GM18861 (cell line): ENCODE results near the gene TTC28.
"Not testable (repeated sequence)": the region's sequence is repeated elsewhere in the genome, so short reads cannot be mapped to it uniquely, and the experiment has no call there.

ENCODE experiments used
- ATAC-seq: cut with Tn5 transposase; IDR thresholded peaks from one replicate; pipeline ENCODE4 v1.9.1; 2021; ENCODE audit not compliant: unreplicated experiment

TTC28 gene

GRCh38 chr22:28607795-28608194 lies 71.8 kb downstream of the TTC28 start:
- no peak for ATAC-seq

- ATAC-seq, result no peak
Measured at GRCh38 chr22:28604966-28605761, 74.5 kb downstream of the TTC28 start.

GRCh38 chr22:28601915-28602314 lies 77.7 kb downstream of the TTC28 start:
- ATAC-seq, result no peak

- no peak for ATAC-seq
Measured at GRCh38 chr22:28600546-28601143, 79.0 kb downstream of the TTC28 start.

- ATAC-seq, result no peak
Measured at GRCh38 chr22:28599693-28600092, 79.9 kb downstream of the TTC28 start.

GRCh38 chr22:28597665-28598064 lies 82.0 kb downstream of the TTC28 start:
- ATAC-seq, result no peak

GRCh38 chr22:28594797-28595462 lies 84.7 kb downstream of the TTC28 start:
- ATAC-seq, result no peak

- no peak for ATAC-seq
Measured at GRCh38 chr22:28594076-28594796, 85.4 kb downstream of the TTC28 start.

GRCh38 chr22:28593299-28593698 lies 86.3 kb downstream of the TTC28 start:
- ATAC-seq, result no peak

- ATAC-seq, result no peak
Measured at GRCh38 chr22:28589102-28589750, 90.4 kb downstream of the TTC28 start.

GRCh38 chr22:28585324-28585723 lies 94.3 kb downstream of the TTC28 start:
- no peak for ATAC-seq

GRCh38 chr22:28582806-28583205 lies 96.8 kb downstream of the TTC28 start:
- no peak for ATAC-seq

GRCh38 chr22:28581016-28581415 lies 98.6 kb downstream of the TTC28 start:
- no peak for ATAC-seq

GRCh38 chr22:28576162-28576561 lies 103.5 kb downstream of the TTC28 start:
- ATAC-seq, result no peak

- no peak for ATAC-seq
Measured at GRCh38 chr22:28574159-28574788, 105.4 kb downstream of the TTC28 start.

GRCh38 chr22:28570696-28571373 lies 108.8 kb downstream of the TTC28 start:
- no peak for ATAC-seq

- not testable (repeated sequence) for ATAC-seq
Measured at GRCh38 chr22:28568974-28569373, 110.7 kb downstream of the TTC28 start.

- no peak for ATAC-seq
Measured at GRCh38 chr22:28568099-28568498, 111.5 kb downstream of the TTC28 start.

GRCh38 chr22:28566920-28567499 lies 112.6 kb downstream of the TTC28 start:
- ATAC-seq, result not testable (repeated sequence)

GRCh38 chr22:28563636-28564035 lies 116.0 kb downstream of the TTC28 start:
- ATAC-seq, result no peak
